ENCODE results near the gene GRM8. TPM values are rescaled to one million over a fixed set of nuclear protein-coding genes. Genes with fewer than 3 reads are reported as not detected.

Gene GRM8
- total RNA-seq, 2 experiments from 2014 or later, result not detected

DNA sequence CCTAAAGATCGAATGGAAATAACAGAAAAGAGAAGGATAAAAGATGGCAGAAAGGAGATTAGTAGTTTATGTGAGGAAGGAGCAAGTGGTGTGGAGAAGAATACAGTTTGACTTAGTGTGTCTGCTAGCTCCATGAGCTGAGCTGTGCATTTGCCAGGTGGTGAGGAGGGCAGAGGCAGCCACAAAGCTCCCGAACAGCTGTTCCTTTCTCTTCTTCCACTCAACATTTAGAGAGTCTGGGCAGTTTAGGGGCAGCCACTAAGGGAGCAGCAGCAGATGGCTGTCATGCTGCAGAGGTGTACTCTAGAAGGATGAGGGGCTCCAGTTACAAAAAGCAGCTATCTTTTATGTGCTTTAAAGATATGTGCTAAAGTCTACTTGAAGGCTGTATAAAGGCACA is 674.4 kb downstream of the GRM8 start:
- Histone ChIP-seq H3K4me1 (ENCODE audit: insufficient read depth, low read length, poor library complexity, severe bottlenecking) (no peaks in the 10 kb centered on the region), H3K4me2 (ENCODE audit: low read length) (no peak overlapping the region), H3K9me3 (ENCODE audit: low read length) (no peaks in the 10 kb centered on the region), H3K79me2 (ENCODE audit: insufficient read depth, low read depth, low read length) (no peaks in the 10 kb centered on the region), H4K20me1 (ENCODE audit: insufficient read depth, low read length) (no peaks in the 10 kb centered on the region), H3K36me3 (ENCODE audit: insufficient read depth, low read length) (no peaks in the 10 kb centered on the region), H2AFZ (ENCODE audit: low read length) (no peak overlapping the region), H3K27ac (ENCODE audit: low read depth, low read length, poor library complexity, severe bottlenecking) (no peak overlapping the region), H3K4me3 (ENCODE audit: low read depth, low read length, poor library complexity, severe bottlenecking) (no peak overlapping the region), H3K9me2 (ENCODE audit: insufficient read depth, low read length) (no peaks in the 10 kb centered on the region)
- BruUV-seq (replicated peaks), result no TSS peak
- POLR2A ChIA-PET, result no interaction called here
- DNase-seq (ENCODE audit: low spot score), result no peak
- CTCF ChIA-PET (ENCODE audit: unreplicated experiment), result no interaction called here
- no peak for TF ChIP-seq CTCF (conservative IDR thresholded peaks at IDR 0.05; ENCODE audit: low read length)
- TF ChIP-seq EZH2phosphoT487 (IDR thresholded peaks at IDR 0.05; ENCODE audit: borderline replicate concordance, low read depth, low read length), result no peak
- intact Hi-C loops (cut with micrococcal nuclease; ENCODE audit: unreplicated experiment), result no loop called here

DNA sequence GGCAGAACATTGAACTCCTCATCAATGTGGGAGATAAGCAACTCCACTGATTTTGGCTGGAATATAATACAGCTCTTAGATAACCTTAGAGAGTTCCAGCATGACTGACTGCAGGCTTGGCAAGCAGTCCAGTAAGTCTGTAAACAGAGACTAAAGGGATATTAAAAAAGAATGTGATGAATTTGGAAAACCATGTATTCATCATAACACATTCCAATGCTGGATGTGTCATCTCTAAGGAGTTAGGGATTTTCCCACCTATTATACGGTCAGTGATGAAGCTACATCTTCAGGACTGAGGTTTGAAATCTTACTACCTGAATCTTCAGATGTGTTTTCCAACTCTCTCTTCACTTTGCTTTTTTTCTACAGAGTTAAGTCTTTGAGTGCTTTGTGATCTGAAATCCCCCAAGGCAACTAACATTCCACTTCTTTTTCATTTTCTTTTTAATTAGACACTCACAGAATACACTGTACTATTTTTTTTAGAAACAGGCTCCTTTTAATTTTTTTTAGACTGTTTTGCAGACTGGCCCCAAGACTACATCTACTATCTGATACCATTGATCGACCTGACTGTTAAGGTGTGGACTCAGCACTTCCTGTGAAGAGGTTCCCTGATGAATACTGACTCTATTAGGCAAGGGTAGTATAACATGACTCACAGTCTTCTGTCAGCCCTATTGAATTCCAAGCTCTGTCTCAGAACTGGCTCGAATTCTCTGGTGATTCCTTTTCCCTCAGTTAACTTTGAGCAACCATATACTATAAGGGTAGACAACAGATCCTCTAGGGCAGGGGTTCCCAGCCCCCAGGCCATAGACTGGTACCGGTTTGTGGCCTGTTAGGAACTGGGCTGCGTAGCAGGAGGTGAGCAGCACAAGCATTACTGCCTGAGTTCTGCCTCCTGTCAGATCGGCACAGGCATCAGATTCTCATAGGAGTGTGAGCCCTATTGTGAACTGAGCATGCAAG is 678.2 kb downstream of the GRM8 start:
- Histone ChIP-seq H4K20me1 (ENCODE audit: insufficient read depth, low read length) (no peaks in the 10 kb centered on the region), H2AFZ (ENCODE audit: low read length) (no peak overlapping the region), H3K4me2 (ENCODE audit: low read length) (no peak overlapping the region), H3K27ac (ENCODE audit: low read depth, low read length, poor library complexity, severe bottlenecking) (no peak overlapping the region), H3K4me3 (ENCODE audit: low read depth, low read length, poor library complexity, severe bottlenecking) (no peak overlapping the region), H3K9me3 (ENCODE audit: low read length) (no peaks in the 10 kb centered on the region), H3K79me2 (ENCODE audit: insufficient read depth, low read depth, low read length) (no peaks in the 10 kb centered on the region), H3K4me1 (ENCODE audit: insufficient read depth, low read length, poor library complexity, severe bottlenecking) (no peaks in the 10 kb centered on the region), H3K36me3 (ENCODE audit: insufficient read depth, low read length) (no peaks in the 10 kb centered on the region), H3K9me2 (ENCODE audit: insufficient read depth, low read length) (no peaks in the 10 kb centered on the region)
- no peak for TF ChIP-seq CTCF (conservative IDR thresholded peaks at IDR 0.05; ENCODE audit: low read length)
- TF ChIP-seq EZH2phosphoT487 (IDR thresholded peaks at IDR 0.05; ENCODE audit: borderline replicate concordance, low read depth, low read length), result no peak
- intact Hi-C loops (cut with micrococcal nuclease; ENCODE audit: unreplicated experiment), result no loop called here
- POLR2A ChIA-PET, result interaction anchor here (0.6 kb wide), 1 partner anchor 17 kb away, joined by 3 read pairs; no protein-coding TSS in a partner anchor
- BruUV-seq (replicated peaks), result no TSS peak
- CTCF ChIA-PET (ENCODE audit: unreplicated experiment), result no interaction called here
- no peak for DNase-seq (ENCODE audit: low spot score)

- no peak for DNase-seq (ENCODE audit: low spot score)
- ChIA-PET POLR2A (interaction anchor here (0.6 kb wide), 1 partner anchor 9 kb away, joined by 3 read pairs; no protein-coding TSS in a partner anchor), CTCF (ENCODE audit: unreplicated experiment) (no interaction called here)
- H3K79me2 ChIP-seq (ENCODE audit: insufficient read depth, low read depth, low read length), result no peaks in the 10 kb centered on the region
- no TSS peak for BruUV-seq (replicated peaks)
- H3K9me2 ChIP-seq (ENCODE audit: insufficient read depth, low read length), result no peaks in the 10 kb centered on the region
- TF ChIP-seq CTCF (conservative IDR thresholded peaks at IDR 0.05; ENCODE audit: low read length) (no peak), EZH2phosphoT487 (IDR thresholded peaks at IDR 0.05; ENCODE audit: borderline replicate concordance, low read depth, low read length) (no peak)
- H3K27ac ChIP-seq (ENCODE audit: low read depth, low read length, poor library complexity, severe bottlenecking), result no peak overlapping the region
- no peaks in the 10 kb centered on the region for H3K9me3 ChIP-seq (ENCODE audit: low read length)
- H2AFZ ChIP-seq (ENCODE audit: low read length), result no peak overlapping the region
- H3K4me3 ChIP-seq (ENCODE audit: low read depth, low read length, poor library complexity, severe bottlenecking), result no peak overlapping the region
- H4K20me1 ChIP-seq (ENCODE audit: insufficient read depth, low read length), result no peaks in the 10 kb centered on the region
- H3K36me3 ChIP-seq (ENCODE audit: insufficient read depth, low read length), result no peaks in the 10 kb centered on the region
- H3K4me1 ChIP-seq (ENCODE audit: insufficient read depth, low read length, poor library complexity, severe bottlenecking), result no peaks in the 10 kb centered on the region
- intact Hi-C loops (cut with micrococcal nuclease; ENCODE audit: unreplicated experiment), result no loop called here
- no peak overlapping the region for H3K4me2 ChIP-seq (ENCODE audit: low read length)
Observed at GRCh38 chr7:126570845-126571244, 681.9 kb downstream of the GRM8 start.
